Endothelial cell of umbilical vein (primary cell): ENCODE data around the gene CTXND1. TPM values are rescaled to one million over a fixed set of nuclear protein-coding genes. Genes with fewer than 3 reads are reported as not detected.

ENCODE experiments used
- BruUV-seq: library from RNA; stranded (reverse); fragments of 400-500 nt; replicated peaks from 2 replicates; lab custom pipeline; 2021; lab: Mats Ljungman, UMichigan
- CTCF ChIA-PET: fragments of 300-600, 350-600 bp; sonication (Branson Sonifier 250); formaldehyde crosslinking; loops from one replicate; lab custom pipeline; 2021; ENCODE audit warnings: antibody characterized with exemption, inconsistent platforms; lab: Charles Lee
- POLR2A ChIA-PET: fragments of 300-600, 350-600 bp; sonication (Branson Sonifier 250); formaldehyde crosslinking; loops from one replicate; lab custom pipeline; 2021; ENCODE audit warnings: antibody characterized with exemption, inconsistent platforms; lab: Charles Lee
- DNase-seq: peaks from one replicate; pipeline ENCODE4 v3.0.0-alpha.2; 2011; ENCODE audit warnings: low read depth, low spot score
- FAIRE-seq: peaks from 2 replicates; lab custom pipeline; 2011; peaks lifted over from hg19 to GRCh38; lab: Jason Lieb, UNC
- H2AFZ ChIP-seq: 2 replicates; pipeline ENCODE4 v1.6.0; 2012; ENCODE audit warnings: low read depth, low read length, control low read depth, inconsistent platforms
- H3K27ac ChIP-seq: 2 replicates; pipeline ENCODE4 v1.5.1; 2011; ENCODE audit warnings: low read depth, mild to moderate bottlenecking, control low read depth, low read length, moderate library complexity; ENCODE audit not compliant: insufficient read depth
- H3K27me3 ChIP-seq, 2 experiments: 2 replicates each; pipeline versions ENCODE4 v1.6.0 to v1.6.1; 2011; ENCODE audit warnings: low read length in 2 of 2, mixed read lengths in 1 of 2; ENCODE audit not compliant: control insufficient read depth in 2 of 2, insufficient read depth in 2 of 2
- H3K36me3 ChIP-seq, 2 experiments: 2 replicates in 1 of 2; 3 replicates in 1 of 2; pipeline ENCODE4 v1.5.1; 2011; ENCODE audit warnings: low read length in 2 of 2, mild to moderate bottlenecking in 1 of 2, moderate library complexity in 1 of 2; ENCODE audit not compliant: control insufficient read depth in 2 of 2, insufficient read depth in 2 of 2; ENCODE audit errors: extremely low read depth in 1 of 2
- H3K4me1 ChIP-seq: 3 replicates; pipeline ENCODE4 v1.5.1; 2011; ENCODE audit warnings: mild to moderate bottlenecking, low read length; ENCODE audit not compliant: control insufficient read depth, insufficient read depth; ENCODE audit errors: extremely low read depth
- H3K4me2 ChIP-seq: 2 replicates; pipeline ENCODE4 v1.6.1; 2011; ENCODE audit warnings: low read length, control low read depth, mixed read lengths; ENCODE audit not compliant: insufficient read depth
- H3K4me3 ChIP-seq, 3 experiments: fragments of 200-600 bp in 1 of 3; sonication (generic), shearing (Covaris generic) in 1 of 3; replicated peaks in 1 of 3; 2 replicates each; pipeline ENCODE4 v1.5.1; 2011 to 2016; ENCODE audit warnings: control low read depth in 3 of 3, low read length in 3 of 3, mild to moderate bottlenecking in 2 of 3, inconsistent platforms in 1 of 3, low read depth in 1 of 3, moderate library complexity in 1 of 3; ENCODE audit not compliant: insufficient read depth in 1 of 3
- H3K79me2 ChIP-seq: 2 replicates; pipeline ENCODE4 v1.6.0; 2012; ENCODE audit warnings: low read length, inconsistent platforms; ENCODE audit not compliant: control insufficient read depth, insufficient read depth
- H3K9ac ChIP-seq: replicated peaks from 2 replicates; pipeline ENCODE3; 2011; ENCODE audit warnings: low read length, control low read depth; ENCODE audit not compliant: insufficient read depth; ENCODE audit errors: extremely low read depth
- H3K9me1 ChIP-seq: replicated peaks from 3 replicates; pipeline ENCODE4 v1.6.0; 2011; ENCODE audit warnings: mild to moderate bottlenecking, low read length; ENCODE audit not compliant: control insufficient read depth, insufficient read depth; ENCODE audit errors: extremely low read depth
- H3K9me3 ChIP-seq: replicated peaks from 2 replicates; pipeline ENCODE4 v1.5.1; 2012; ENCODE audit warnings: low read length, inconsistent platforms; ENCODE audit not compliant: control insufficient read depth, insufficient read depth
- H4K20me1 ChIP-seq: replicated peaks from 2 replicates; pipeline ENCODE3; 2011; ENCODE audit warnings: mild to moderate bottlenecking, low read length; ENCODE audit not compliant: control insufficient read depth, insufficient read depth; ENCODE audit errors: extremely low read depth
- EZH2 ChIP-seq: IDR thresholded peaks from 2 replicates; pipeline ENCODE4 v1.6.1; 2012; ENCODE audit warnings: borderline replicate concordance, low read depth, mild to moderate bottlenecking, moderate library complexity, low read length, inconsistent platforms; ENCODE audit not compliant: severe bottlenecking
- POLR2A ChIP-seq: IDR thresholded peaks from 2 replicates; pipeline ENCODE4 v1.6.1; 2012; ENCODE audit warnings: low read depth, mild to moderate bottlenecking, control low read depth, low read length
- POLR2AphosphoS5 ChIP-seq: IDR thresholded peaks from 2 replicates; pipeline ENCODE4 v1.6.1; 2012; ENCODE audit warnings: low read depth, mild to moderate bottlenecking, control low read depth, low read length, moderate library complexity; ENCODE audit not compliant: insufficient read depth
- dilution Hi-C: fragments of 300-500 bp; cut with MboI; formaldehyde crosslinking; loops from one replicate; pipeline ENCODE4 v1.15.0; 2019; ENCODE audit warnings: low sequenced_read_pairs; ENCODE audit not compliant: extremely low pct_ligation_motif_present
- intact Hi-C: fragments of 100-400 bp; cut with micrococcal nuclease; formaldehyde crosslinking; loops from one replicate; pipeline ENCODE4 v1.10.0; 2022
- polyA plus RNA-seq, 4 experiments: library from polyadenylated mRNA; depleted of rRNA in 3 of 4; stranded (reverse) in 3 of 4; unstranded in 1 of 4; fragments of >200 nt; gene quantifications; 2 replicates each; pipeline versions ENCODE4 v1.2.1 to v1.2.3, GENCODE V29; 2011 to 2012; ENCODE audit warnings: missing spikeins in 1 of 4
- total RNA-seq: library from RNA; stranded (reverse); gene quantifications from 2 replicates; pipeline ENCODE4 v1.2.3, GENCODE V29; 2021

The CTXND1 gene
- total and polyA plus RNA-seq, 2 donors (not counting 3 experiments of a cell fraction or from before 2014, with no cell fraction given) = not detected

- FAIRE-seq (no peak), DNase-seq (no peak)
- Histone ChIP-seq H3K79me2 (no peaks in the 10 kb centered on the region), H3K9me1 (no peaks in the 10 kb centered on the region), H3K27me3 (peaks cover 4 to 5% of the 10 kb centered on the region in 2 experiments), H3K27ac (no peak overlapping the region), H3K4me3 (no peak overlapping the region), H3K9ac (no peak overlapping the region), H2AFZ (no peak overlapping the region), H3K4me2 (no peak overlapping the region), H4K20me1 (no peaks in the 10 kb centered on the region), H3K4me1 (no peaks in the 10 kb centered on the region), H3K36me3 (no peaks in the 10 kb centered on the region), H3K9me3 (no peaks in the 10 kb centered on the region)
- no TSS peak for BruUV-seq
- intact Hi-C loops = no loop called here
- ChIA-PET POLR2A (no interaction called here), CTCF (no interaction called here)
- TF ChIP-seq POLR2A = no peak
- dilution Hi-C loops = no loop called here
Measured at GRCh38 chr15:80199366-80199765, 52.6 kb downstream of the CTXND1 start.

- DNase-seq = no peak
- Histone ChIP-seq H3K9me1 (no peaks in the 10 kb centered on the region), H3K27ac (no peak overlapping the region), H3K4me3 (no peak overlapping the region), H3K9ac (no peak overlapping the region), H3K36me3 (no peaks in the 10 kb centered on the region), H3K9me3 (no peaks in the 10 kb centered on the region), H3K27me3 (peaks cover 4 to 5% of the 10 kb centered on the region in 2 experiments), H3K79me2 (no peaks in the 10 kb centered on the region), H4K20me1 (no peaks in the 10 kb centered on the region), H3K4me1 (no peaks in the 10 kb centered on the region), H2AFZ (no peak overlapping the region), H3K4me2 (no peak overlapping the region)
- BruUV-seq = no TSS peak
- intact Hi-C loops = no loop called here
- CTCF ChIA-PET = no interaction called here
- FAIRE-seq = no peak
- POLR2A ChIA-PET = no interaction called here
- TF ChIP-seq EZH2 (no peak), POLR2AphosphoS5 (no peak)
- dilution Hi-C loops = no loop called here
Measured at GRCh38 chr15:80194914-80195313, 57.1 kb downstream of the CTXND1 start.
